Endothelial cell of umbilical vein (primary cell): ENCODE results near the gene TLR5. TPM values are rescaled to one million over a fixed set of nuclear protein-coding genes. Genes with fewer than 3 reads are reported as not detected.

ENCODE experiments used
- BruUV-seq: library from RNA; stranded (reverse); fragments of 400-500 nt; replicated peaks from 2 replicates; lab custom pipeline; 2021; lab: Mats Ljungman, UMichigan
- CTCF ChIA-PET: fragments of 300-600, 350-600 bp; sonication (Branson Sonifier 250); formaldehyde crosslinking; loops from one replicate; lab custom pipeline; 2021; ENCODE audit warnings: antibody characterized with exemption, inconsistent platforms; lab: Charles Lee
- POLR2A ChIA-PET: fragments of 300-600, 350-600 bp; sonication (Branson Sonifier 250); formaldehyde crosslinking; loops from one replicate; lab custom pipeline; 2021; ENCODE audit warnings: antibody characterized with exemption, inconsistent platforms; lab: Charles Lee
- DNase-seq: peaks from one replicate; pipeline ENCODE4 v3.0.0-alpha.2; 2011; ENCODE audit warnings: low read depth, low spot score
- FAIRE-seq: peaks from 2 replicates; lab custom pipeline; 2011; peaks lifted over from hg19 to GRCh38; lab: Jason Lieb, UNC
- H2AFZ ChIP-seq: 2 replicates; pipeline ENCODE4 v1.6.0; 2012; ENCODE audit warnings: low read depth, low read length, control low read depth, inconsistent platforms
- H3K27ac ChIP-seq: 2 replicates; pipeline ENCODE4 v1.5.1; 2011; ENCODE audit warnings: low read depth, mild to moderate bottlenecking, control low read depth, low read length, moderate library complexity; ENCODE audit not compliant: insufficient read depth
- H3K27me3 ChIP-seq, 2 experiments: 2 replicates each; pipeline versions ENCODE4 v1.6.0 to v1.6.1; 2011; ENCODE audit warnings: low read length in 2 of 2, mixed read lengths in 1 of 2; ENCODE audit not compliant: control insufficient read depth in 2 of 2, insufficient read depth in 2 of 2
- H3K36me3 ChIP-seq, 2 experiments: 2 replicates in 1 of 2; 3 replicates in 1 of 2; pipeline ENCODE4 v1.5.1; 2011; ENCODE audit warnings: low read length in 2 of 2, mild to moderate bottlenecking in 1 of 2, moderate library complexity in 1 of 2; ENCODE audit not compliant: control insufficient read depth in 2 of 2, insufficient read depth in 2 of 2; ENCODE audit errors: extremely low read depth in 1 of 2
- H3K4me1 ChIP-seq: 3 replicates; pipeline ENCODE4 v1.5.1; 2011; ENCODE audit warnings: mild to moderate bottlenecking, low read length; ENCODE audit not compliant: control insufficient read depth, insufficient read depth; ENCODE audit errors: extremely low read depth
- H3K4me2 ChIP-seq: 2 replicates; pipeline ENCODE4 v1.6.1; 2011; ENCODE audit warnings: low read length, control low read depth, mixed read lengths; ENCODE audit not compliant: insufficient read depth
- H3K4me3 ChIP-seq, 3 experiments: fragments of 200-600 bp in 1 of 3; sonication (generic), shearing (Covaris generic) in 1 of 3; replicated peaks in 1 of 3; 2 replicates each; pipeline ENCODE4 v1.5.1; 2011 to 2016; ENCODE audit warnings: control low read depth in 3 of 3, low read length in 3 of 3, mild to moderate bottlenecking in 2 of 3, inconsistent platforms in 1 of 3, low read depth in 1 of 3, moderate library complexity in 1 of 3; ENCODE audit not compliant: insufficient read depth in 1 of 3
- H3K79me2 ChIP-seq: 2 replicates; pipeline ENCODE4 v1.6.0; 2012; ENCODE audit warnings: low read length, inconsistent platforms; ENCODE audit not compliant: control insufficient read depth, insufficient read depth
- H3K9ac ChIP-seq: replicated peaks from 2 replicates; pipeline ENCODE3; 2011; ENCODE audit warnings: low read length, control low read depth; ENCODE audit not compliant: insufficient read depth; ENCODE audit errors: extremely low read depth
- H3K9me1 ChIP-seq: replicated peaks from 3 replicates; pipeline ENCODE4 v1.6.0; 2011; ENCODE audit warnings: mild to moderate bottlenecking, low read length; ENCODE audit not compliant: control insufficient read depth, insufficient read depth; ENCODE audit errors: extremely low read depth
- H3K9me3 ChIP-seq: replicated peaks from 2 replicates; pipeline ENCODE4 v1.5.1; 2012; ENCODE audit warnings: low read length, inconsistent platforms; ENCODE audit not compliant: control insufficient read depth, insufficient read depth
- H4K20me1 ChIP-seq: replicated peaks from 2 replicates; pipeline ENCODE3; 2011; ENCODE audit warnings: mild to moderate bottlenecking, low read length; ENCODE audit not compliant: control insufficient read depth, insufficient read depth; ENCODE audit errors: extremely low read depth
- CTCF ChIP-seq, 2 donors: IDR thresholded peaks; 1 replicate in 1 of 2; 2 replicates in 1 of 2; pipeline ENCODE4 v1.5.1; 2011; ENCODE audit warnings: low read length in 2 of 2, mild to moderate bottlenecking in 2 of 2, moderate library complexity in 2 of 2, control low read depth in 1 of 2, inconsistent platforms in 1 of 2, low read depth in 1 of 2; ENCODE audit not compliant: insufficient read depth in 1 of 2; ENCODE audit errors: extremely low read depth in 1 of 2
- EZH2 ChIP-seq: IDR thresholded peaks from 2 replicates; pipeline ENCODE4 v1.6.1; 2012; ENCODE audit warnings: borderline replicate concordance, low read depth, mild to moderate bottlenecking, moderate library complexity, low read length, inconsistent platforms; ENCODE audit not compliant: severe bottlenecking
- FOS ChIP-seq: IDR thresholded peaks from 2 replicates; pipeline ENCODE4 v1.6.1; 2011; ENCODE audit warnings: mild to moderate bottlenecking, low read length, moderate library complexity, borderline replicate concordance; ENCODE audit not compliant: insufficient read depth
- GATA2 ChIP-seq: IDR thresholded peaks from 2 replicates; pipeline ENCODE4 v1.7.0; 2011; ENCODE audit warnings: low read depth, mild to moderate bottlenecking, moderate library complexity, mixed read lengths, low read length; ENCODE audit not compliant: insufficient read length, insufficient read depth
- JUN ChIP-seq: IDR thresholded peaks from 2 replicates; pipeline ENCODE4 v1.6.1; 2011; ENCODE audit warnings: borderline replicate concordance, low read depth; ENCODE audit not compliant: insufficient read length, insufficient read depth
- MAX ChIP-seq: IDR thresholded peaks from 2 replicates; pipeline ENCODE4 v1.6.1; 2011; ENCODE audit not compliant: insufficient read depth, insufficient read length
- MYC ChIP-seq: IDR thresholded peaks from one replicate; pipeline ENCODE4 v1.6.1; 2011; ENCODE audit warnings: mild to moderate bottlenecking, low read depth, low read length
- POLR2A ChIP-seq: IDR thresholded peaks from 2 replicates; pipeline ENCODE4 v1.6.1; 2012; ENCODE audit warnings: low read depth, mild to moderate bottlenecking, control low read depth, low read length
- POLR2AphosphoS5 ChIP-seq: IDR thresholded peaks from 2 replicates; pipeline ENCODE4 v1.6.1; 2012; ENCODE audit warnings: low read depth, mild to moderate bottlenecking, control low read depth, low read length, moderate library complexity; ENCODE audit not compliant: insufficient read depth
- dilution Hi-C: fragments of 300-500 bp; cut with MboI; formaldehyde crosslinking; loops from one replicate; pipeline ENCODE4 v1.15.0; 2019; ENCODE audit warnings: low sequenced_read_pairs; ENCODE audit not compliant: extremely low pct_ligation_motif_present
- intact Hi-C: fragments of 100-400 bp; cut with micrococcal nuclease; formaldehyde crosslinking; loops from one replicate; pipeline ENCODE4 v1.10.0; 2022
- polyA plus RNA-seq, 4 experiments: library from polyadenylated mRNA; depleted of rRNA in 3 of 4; stranded (reverse) in 3 of 4; unstranded in 1 of 4; fragments of >200 nt; gene quantifications; 2 replicates each; pipeline versions ENCODE4 v1.2.1 to v1.2.3, GENCODE V29; 2011 to 2012; ENCODE audit warnings: missing spikeins in 1 of 4
- total RNA-seq: library from RNA; stranded (reverse); gene quantifications from 2 replicates; pipeline ENCODE4 v1.2.3, GENCODE V29; 2021

TLR5 gene
- total and polyA plus RNA-seq, 2 donors (not counting 3 experiments of a cell fraction or from before 2014, with no cell fraction given), result 0.15 to 0.25 TPM

GRCh38 chr1:223177681-223178080 lies 34.6 kb upstream of the TLR5 start:
- H3K36me3 ChIP-seq, result no peaks in the 10 kb centered on the region
- no peak for FAIRE-seq
- H3K4me1 ChIP-seq, result no peaks in the 10 kb centered on the region
- no TSS peak for BruUV-seq
- H3K9me3 ChIP-seq, result no peaks in the 10 kb centered on the region
- dilution Hi-C loops, result no loop called here
- H3K9me1 ChIP-seq, result no peaks in the 10 kb centered on the region
- no peak overlapping the region for H2AFZ ChIP-seq
- no peak overlapping the region for H3K9ac ChIP-seq
- intact Hi-C loops, result no loop called here
- H4K20me1 ChIP-seq, result no peaks in the 10 kb centered on the region
- H3K79me2 ChIP-seq, result no peaks in the 10 kb centered on the region
- TF ChIP-seq MYC, result no peak
- TF ChIP-seq MAX, result no peak
- no peak for TF ChIP-seq FOS
- TF ChIP-seq EZH2, result no peak
- no peak for TF ChIP-seq CTCF (IDR thresholded peaks at IDR 0.05; ENCODE audit: extremely low read depth in 1 of 2, insufficient read depth in 1 of 2, low read depth in 1 of 2, low read length in 2 of 2)
- no peak for TF ChIP-seq JUN
- TF ChIP-seq GATA2, result no peak
- TF ChIP-seq POLR2A, result no peak
- TF ChIP-seq POLR2AphosphoS5, result no peak
- CTCF ChIA-PET, result no interaction called here
- no peak overlapping the region for H3K4me2 ChIP-seq
- POLR2A ChIA-PET, result no interaction called here
- H3K27ac ChIP-seq, result no peak overlapping the region
- no peaks in the 10 kb centered on the region for H3K27me3 ChIP-seq
- no peak overlapping the region for H3K4me3 ChIP-seq
- DNase-seq, result no peak
